Measurements from ENCODE around the gene RABGAP1. TPM values are rescaled to one million over a fixed set of nuclear protein-coding genes. Genes with fewer than 3 reads are reported as not detected.

RABGAP1 gene
- total RNA-seq, 2 donors from 2014 or later = 84.7 to 91.7 TPM

GRCh38 chr9:123120131-123120530 lies 179.3 kb downstream of the RABGAP1 start:
- Histone ChIP-seq H3K27me3 (replicated peaks; ENCODE audit: insufficient read depth) (no peaks in the 10 kb centered on the region), H3K4me3 (no peak overlapping the region), H3K36me3 (no peaks in the 10 kb centered on the region), H3K9me3 (no peaks in the 10 kb centered on the region), H3K4me1 (ENCODE audit: control insufficient read depth in 1 of 2, low read depth in 2 of 2) (peaks cover 9 to 46% of the 10 kb centered on the region in 2 donors), H3K27ac (no peak overlapping the region)
- TF ChIP-seq, protein P1, sequence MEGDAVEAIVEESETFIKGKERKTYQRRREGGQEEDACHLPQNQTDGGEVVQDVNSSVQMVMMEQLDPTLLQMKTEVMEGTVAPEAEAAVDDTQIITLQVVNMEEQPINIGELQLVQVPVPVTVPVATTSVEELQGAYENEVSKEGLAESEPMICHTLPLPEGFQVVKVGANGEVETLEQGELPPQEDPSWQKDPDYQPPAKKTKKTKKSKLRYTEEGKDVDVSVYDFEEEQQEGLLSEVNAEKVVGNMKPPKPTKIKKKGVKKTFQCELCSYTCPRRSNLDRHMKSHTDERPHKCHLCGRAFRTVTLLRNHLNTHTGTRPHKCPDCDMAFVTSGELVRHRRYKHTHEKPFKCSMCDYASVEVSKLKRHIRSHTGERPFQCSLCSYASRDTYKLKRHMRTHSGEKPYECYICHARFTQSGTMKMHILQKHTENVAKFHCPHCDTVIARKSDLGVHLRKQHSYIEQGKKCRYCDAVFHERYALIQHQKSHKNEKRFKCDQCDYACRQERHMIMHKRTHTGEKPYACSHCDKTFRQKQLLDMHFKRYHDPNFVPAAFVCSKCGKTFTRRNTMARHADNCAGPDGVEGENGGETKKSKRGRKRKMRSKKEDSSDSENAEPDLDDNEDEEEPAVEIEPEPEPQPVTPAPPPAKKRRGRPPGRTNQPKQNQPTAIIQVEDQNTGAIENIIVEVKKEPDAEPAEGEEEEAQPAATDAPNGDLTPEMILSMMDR (IDR thresholded peaks at IDR 0.05) = no peak
- ATAC-seq (ENCODE audit: insufficient number of reproducible peaks, low FRiP score, low read depth) (no peak), DNase-seq (ENCODE audit: low spot score) (no peak)

DNA sequence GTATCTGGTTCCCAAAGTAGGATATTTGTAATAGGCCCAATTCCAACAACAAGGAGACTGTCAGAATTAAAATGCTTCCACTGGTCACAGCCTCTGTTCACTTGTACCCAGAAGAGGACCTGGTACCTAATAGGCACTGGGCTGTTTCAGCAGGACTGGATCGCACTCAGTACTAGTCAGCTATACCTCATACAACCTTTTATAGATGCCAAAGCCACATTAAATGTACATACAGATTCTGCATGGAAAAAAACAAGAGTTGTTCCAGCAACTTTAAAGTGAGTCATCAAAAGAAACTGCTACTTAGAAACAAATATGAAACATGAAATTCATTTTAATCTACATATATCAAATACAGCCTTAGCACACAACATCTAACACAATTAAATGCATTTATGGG lies 180.1 kb downstream of the RABGAP1 start:
- no peaks in the 10 kb centered on the region for H3K27me3 ChIP-seq (replicated peaks; ENCODE audit: insufficient read depth)
- H3K36me3 ChIP-seq = no peaks in the 10 kb centered on the region

GRCh38 chr9:123121457-123121856 lies 180.6 kb downstream of the RABGAP1 start:
- no peaks in the 10 kb centered on the region for H3K36me3 ChIP-seq
- no peak overlapping the region for H3K4me3 ChIP-seq
- H3K27me3 ChIP-seq (replicated peaks; ENCODE audit: insufficient read depth) = no peaks in the 10 kb centered on the region
- no peaks in the 10 kb centered on the region for H3K9me3 ChIP-seq
- peaks cover 9 to 37% of the 10 kb centered on the region in 2 donors for H3K4me1 ChIP-seq (ENCODE audit: control insufficient read depth in 1 of 2, low read depth in 2 of 2)
- DNase-seq (ENCODE audit: low spot score) (no peak), ATAC-seq (ENCODE audit: insufficient number of reproducible peaks, low FRiP score, low read depth) (no peak)
- TF ChIP-seq, protein P1 (IDR thresholded peaks at IDR 0.05) = no peak
- no peak overlapping the region for H3K27ac ChIP-seq

More for the DNA sequence above, 180.1 kb downstream of the RABGAP1 start:
- H3K4me3 ChIP-seq = no peak overlapping the region
- DNase-seq (ENCODE audit: low spot score) (no peak), ATAC-seq (ENCODE audit: insufficient number of reproducible peaks, low FRiP score, low read depth) (no peak)
- H3K9me3 ChIP-seq = no peaks in the 10 kb centered on the region
- H3K27ac ChIP-seq = no peak overlapping the region
- TF ChIP-seq, protein P1 (IDR thresholded peaks at IDR 0.05) = no peak
- peaks cover 9 to 38% of the 10 kb centered on the region in 2 donors for H3K4me1 ChIP-seq (ENCODE audit: control insufficient read depth in 1 of 2, low read depth in 2 of 2)

- no peak overlapping the region for H3K4me3 ChIP-seq
- H3K4me1 ChIP-seq (ENCODE audit: control insufficient read depth in 1 of 2, low read depth in 2 of 2) = no peaks in the 10 kb centered on the region
- H3K27me3 ChIP-seq (replicated peaks; ENCODE audit: insufficient read depth) = no peaks in the 10 kb centered on the region
- no peaks in the 10 kb centered on the region for H3K9me3 ChIP-seq
- no peaks in the 10 kb centered on the region for H3K36me3 ChIP-seq
- H3K27ac ChIP-seq = no peak overlapping the region
- DNase-seq (ENCODE audit: low spot score) (no peak), ATAC-seq (ENCODE audit: insufficient number of reproducible peaks, low FRiP score, low read depth) (no peak)
- TF ChIP-seq, protein P1 (IDR thresholded peaks at IDR 0.05) = no peak
Observed at GRCh38 chr9:123127512-123128075, 186.8 kb downstream of the RABGAP1 start.

- Histone ChIP-seq H3K4me1 (ENCODE audit: control insufficient read depth in 1 of 2, low read depth in 2 of 2) (no peaks in the 10 kb centered on the region), H3K27ac (no peak overlapping the region), H3K27me3 (replicated peaks; ENCODE audit: insufficient read depth) (no peaks in the 10 kb centered on the region), H3K36me3 (no peaks in the 10 kb centered on the region), H3K9me3 (no peaks in the 10 kb centered on the region), H3K4me3 (no peak overlapping the region)
- DNase-seq (ENCODE audit: low spot score) = no peak
- TF ChIP-seq, protein P1 (IDR thresholded peaks at IDR 0.05) = no peak
- no peak for ATAC-seq (ENCODE audit: insufficient number of reproducible peaks, low FRiP score, low read depth)
Observed at GRCh38 chr9:123128591-123128990, 187.8 kb downstream of the RABGAP1 start.

Measured in thoracic aorta (tissue), 2 donors.